B cell (primary cell): ENCODE data around the gene FEM1B. TPM values are rescaled to one million over a fixed set of nuclear protein-coding genes. Genes with fewer than 3 reads are reported as not detected.

Experiments used
- ATAC-seq: fragments of 200-7000 bp; cut with Tn5 transposase; one replicate; pipeline ENCODE4 v1.10.0; 2021; ENCODE audit warnings: low read depth, mild to moderate bottlenecking, moderate number of reproducible peaks, moderate library complexity
- CTCF ChIA-PET: fragments of 350-600 bp; sonication (Branson Sonifier 250); formaldehyde crosslinking; loops from one replicate; lab custom pipeline; 2021; ENCODE audit warnings: antibody characterized with exemption, inconsistent platforms; lab: Charles Lee
- POLR2A ChIA-PET: fragments of 350-600 bp; sonication (Branson Sonifier 250); formaldehyde crosslinking; loops from one replicate; lab custom pipeline; 2021; ENCODE audit warnings: antibody characterized with exemption; lab: Charles Lee
- DNase-seq: peaks from one replicate; pipeline ENCODE4 v3.0.0; 2013
- H2AFZ ChIP-seq: 2 replicates; pipeline ENCODE4 v1.6.1; 2012; ENCODE audit warnings: mild to moderate bottlenecking, low read depth, low read length; ENCODE audit not compliant: insufficient read depth, poor library complexity, severe bottlenecking
- H3K27ac ChIP-seq, 2 donors: 1 replicate in 1 of 2; 2 replicates in 1 of 2; pipeline ENCODE4 v1.5.1; 2012 to 2013; ENCODE audit warnings: low read length in 2 of 2, mild to moderate bottlenecking in 2 of 2, moderate library complexity in 1 of 2
- H3K27me3 ChIP-seq, 4 experiments: fragments of 200-600 bp in 1 of 4; sonication (generic) in 1 of 4; replicated peaks in 1 of 4; 1 replicate in 2 of 4; 2 replicates in 2 of 4; pipeline versions ENCODE4 v1.6.1 to v1.7.0; 2013 to 2016; ENCODE audit warnings: low read length in 3 of 4, mild to moderate bottlenecking in 2 of 4, mixed read lengths in 1 of 4, moderate library complexity in 1 of 4; ENCODE audit not compliant: insufficient read depth in 4 of 4, control insufficient read depth in 3 of 4; ENCODE audit errors: control extremely low read depth in 1 of 4
- H3K36me3 ChIP-seq, 2 experiments: replicated peaks in 1 of 2; 1 replicate in 1 of 2; 2 replicates in 1 of 2; pipeline versions ENCODE4 v1.6.1 to v1.7.1; 2013; ENCODE audit warnings: low read length in 1 of 2; ENCODE audit not compliant: insufficient read depth in 2 of 2, control insufficient read depth in 1 of 2; ENCODE audit errors: control extremely low read depth in 1 of 2, extremely low read depth in 1 of 2
- H3K4me1 ChIP-seq, 2 donors: fragments of 200-600 bp in 1 of 2; sonication (generic) in 1 of 2; 1 replicate in 1 of 2; 2 replicates in 1 of 2; pipeline versions ENCODE4 v1.5.1 to v1.6.1; 2013 to 2017; ENCODE audit warnings: low read length in 2 of 2; ENCODE audit not compliant: control insufficient read depth in 2 of 2, insufficient read depth in 2 of 2
- H3K4me2 ChIP-seq: replicated peaks from 2 replicates; pipeline ENCODE3; 2012; ENCODE audit warnings: mild to moderate bottlenecking, low read depth, low read length; ENCODE audit not compliant: poor library complexity, severe bottlenecking
- H3K4me3 ChIP-seq, 5 experiments: fragments of 200-600 bp in 1 of 5; sonication (generic) in 1 of 5; 1 replicate in 3 of 5; 2 replicates in 2 of 5; pipeline versions ENCODE4 v1.5.1 to v1.7.0; 2011 to 2016; ENCODE audit warnings: low read length in 4 of 5, mild to moderate bottlenecking in 4 of 5, low read depth in 2 of 5, control low read depth in 1 of 5, moderate library complexity in 1 of 5; ENCODE audit not compliant: insufficient read depth in 1 of 5; ENCODE audit errors: control extremely low read depth in 1 of 5, extremely low read depth in 1 of 5
- H3K79me2 ChIP-seq: fragments of 200-600 bp; sonication (generic); one replicate; pipeline ENCODE4 v1.6.0; 2016; ENCODE audit warnings: low read length; ENCODE audit not compliant: control insufficient read depth, insufficient read depth
- H3K9ac ChIP-seq: fragments of 200-600 bp; sonication (generic); 2 replicates; pipeline ENCODE4 v1.6.1; 2017; ENCODE audit warnings: mild to moderate bottlenecking, low read length, moderate library complexity
- H3K9me3 ChIP-seq, 3 donors: one replicate each; pipeline versions ENCODE4 v1.6.1 to v1.7.1; 2013; ENCODE audit warnings: low read length in 2 of 3; ENCODE audit not compliant: control insufficient read depth in 2 of 3, insufficient read depth in 1 of 3; ENCODE audit errors: control extremely low read depth in 1 of 3
- H4K20me1 ChIP-seq: 2 replicates; pipeline ENCODE4 v1.6.0; 2012; ENCODE audit warnings: mild to moderate bottlenecking, low read length; ENCODE audit not compliant: insufficient read depth, control insufficient read depth, poor library complexity, severe bottlenecking
- H3K27ac Mint-ChIP-seq: one replicate; pipeline ENCODE4 v1.8.0; 2021; ENCODE audit warnings: mixed read lengths
- H3K27me3 Mint-ChIP-seq: one replicate; pipeline ENCODE4 v1.8.0; 2021; ENCODE audit warnings: mixed read lengths
- H3K4me1 Mint-ChIP-seq: one replicate; pipeline ENCODE4 v1.8.0; 2021; ENCODE audit warnings: mixed read lengths
- H3K4me3 Mint-ChIP-seq: one replicate; pipeline ENCODE4 v1.8.0; 2021; ENCODE audit warnings: mixed read lengths
- H3K9me3 Mint-ChIP-seq: one replicate; pipeline ENCODE4 v1.8.0; 2022; ENCODE audit warnings: mixed read lengths; ENCODE audit not compliant: insufficient read depth
- EZH2 ChIP-seq: IDR thresholded peaks from 2 replicates; pipeline ENCODE4 v1.6.1; 2012; ENCODE audit warnings: borderline replicate concordance, low read depth, mild to moderate bottlenecking, moderate library complexity, low read length; ENCODE audit not compliant: insufficient read depth, poor library complexity, severe bottlenecking
- WGBS: methylation state at CpG from one replicate; pipeline ENCODE4 v1.1.5; 2013; ENCODE audit warnings: missing lambda C conversion rate; ENCODE audit not compliant: insufficient coverage; 5-methylcytosine and 5-hydroxymethylcytosine counted together
- intact Hi-C: fragments of 100-400 bp; cut with micrococcal nuclease; formaldehyde crosslinking; loops from one replicate; pipeline ENCODE4 v1.10.0; 2022
- polyA plus RNA-seq: library from polyadenylated mRNA; depleted of rRNA; stranded (reverse); fragments of >200 nt; gene quantifications from 2 replicates; pipeline ENCODE4 v1.2.3, GENCODE V29; 2012
- total RNA-seq, 2 donors: library from RNA; stranded (reverse); fragments of 120-200 nt in 1 of 2; gene quantifications; 1 replicate in 1 of 2; 2 replicates in 1 of 2; pipeline versions ENCODE4 v1.2.3 to v1.2.4, GENCODE V29; 2013 to 2022
- TF ChIP-seq, protein P1 (sequence below): fragments of 200-600 bp; IDR thresholded peaks from one replicate; pipeline ENCODE4 v1.8.0; 2022; ENCODE audit warnings: antibody characterized with exemption, mild to moderate bottlenecking

The FEM1B gene
- total and polyA plus RNA-seq, 2 donors (not counting 1 experiment from before 2014, with no cell fraction given), result 13.8 to 52.4 TPM

- WGBS, result no CpG with 5 or more reads among the region's 3 CpGs
- ChIA-PET POLR2A (no interaction called here), CTCF (interaction anchor here (0.6 to 0.7 kb wide), 2 partner anchors 11 to 40 kb away, joined by 3 to 6 read pairs; no protein-coding TSS in a partner anchor)
- Histone ChIP-seq H3K36me3 (no peaks in the 10 kb centered on the region), H3K79me2 (no peaks in the 10 kb centered on the region), H3K9ac (no peak overlapping the region), H4K20me1 (no peaks in the 10 kb centered on the region), H3K4me1 (no peaks in the 10 kb centered on the region), H3K27ac (no peak overlapping the region), H3K9me3 (peaks cover 0 to 9% (median 7%) of the 10 kb centered on the region in 3 donors), H2AFZ (no peak overlapping the region), H3K27me3 (peaks cover 0 to 4% (median 0%) of the 10 kb centered on the region in 4 experiments), H3K4me2 (no peak overlapping the region), H3K4me3 (no peak overlapping the region)
- ATAC-seq (no peak), DNase-seq (no peak)
- Mint-ChIP-seq H3K27me3 (peaks cover 8% of the 10 kb centered on the region), H3K4me1 (no peaks in the 10 kb centered on the region), H3K27ac (no peak overlapping the region), H3K4me3 (no peak overlapping the region), H3K9me3 (peaks cover 4% of the 10 kb centered on the region)
- intact Hi-C loops, result no loop called here
- TF ChIP-seq, protein P1, sequence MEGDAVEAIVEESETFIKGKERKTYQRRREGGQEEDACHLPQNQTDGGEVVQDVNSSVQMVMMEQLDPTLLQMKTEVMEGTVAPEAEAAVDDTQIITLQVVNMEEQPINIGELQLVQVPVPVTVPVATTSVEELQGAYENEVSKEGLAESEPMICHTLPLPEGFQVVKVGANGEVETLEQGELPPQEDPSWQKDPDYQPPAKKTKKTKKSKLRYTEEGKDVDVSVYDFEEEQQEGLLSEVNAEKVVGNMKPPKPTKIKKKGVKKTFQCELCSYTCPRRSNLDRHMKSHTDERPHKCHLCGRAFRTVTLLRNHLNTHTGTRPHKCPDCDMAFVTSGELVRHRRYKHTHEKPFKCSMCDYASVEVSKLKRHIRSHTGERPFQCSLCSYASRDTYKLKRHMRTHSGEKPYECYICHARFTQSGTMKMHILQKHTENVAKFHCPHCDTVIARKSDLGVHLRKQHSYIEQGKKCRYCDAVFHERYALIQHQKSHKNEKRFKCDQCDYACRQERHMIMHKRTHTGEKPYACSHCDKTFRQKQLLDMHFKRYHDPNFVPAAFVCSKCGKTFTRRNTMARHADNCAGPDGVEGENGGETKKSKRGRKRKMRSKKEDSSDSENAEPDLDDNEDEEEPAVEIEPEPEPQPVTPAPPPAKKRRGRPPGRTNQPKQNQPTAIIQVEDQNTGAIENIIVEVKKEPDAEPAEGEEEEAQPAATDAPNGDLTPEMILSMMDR, result no peak
- TF ChIP-seq EZH2, result no peak
Observed at GRCh38 chr15:68249058-68249713, 28.4 kb upstream of the FEM1B start.

DNA sequence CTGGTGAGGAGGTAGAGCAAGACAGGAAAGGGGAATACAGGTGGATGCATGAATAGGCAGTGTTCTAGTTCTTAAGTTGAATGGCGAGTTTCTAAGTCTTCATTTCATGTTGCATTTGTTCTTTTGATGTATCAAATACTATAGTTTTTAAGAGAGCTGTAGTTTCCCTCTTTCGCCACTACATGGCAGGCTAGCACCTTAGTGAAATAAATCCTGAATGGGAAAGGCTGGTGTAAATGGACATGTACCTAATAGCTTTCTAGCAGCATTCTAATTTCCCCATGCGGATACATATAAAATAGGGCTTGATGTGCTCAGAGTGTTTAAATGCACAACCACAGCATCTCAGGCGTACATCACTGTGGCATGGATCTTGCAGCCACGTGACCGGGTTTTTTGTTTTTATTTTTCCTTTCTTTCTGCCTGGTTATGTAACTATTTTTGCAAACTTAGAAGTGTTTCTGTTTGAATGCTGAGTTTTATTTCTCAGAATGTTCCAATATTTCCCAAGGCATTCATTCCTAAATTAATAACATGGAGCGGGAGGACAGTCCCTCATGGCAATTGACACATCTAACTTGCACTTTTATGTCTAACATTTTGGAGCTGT lies 24.5 kb upstream of the FEM1B start:
- DNase-seq, result peak; percentile 62
- H2AFZ ChIP-seq, result no peak overlapping the region
- no peak for TF ChIP-seq EZH2
- TF ChIP-seq, protein P1, result peak; percentile 91

More for the DNA sequence above, 24.5 kb upstream of the FEM1B start:
- Histone ChIP-seq H3K36me3 (no peaks in the 10 kb centered on the region), H3K27me3 (peaks cover 0 to 17% (median 6%) of the 10 kb centered on the region in 4 experiments), H3K4me3 (no peak overlapping the region), H3K27ac (no peak overlapping the region), H4K20me1 (no peaks in the 10 kb centered on the region), H3K9me3 (no peaks in the 10 kb centered on the region), H3K4me1 (peaks cover 10 to 12% of the 10 kb centered on the region in 2 donors), H3K79me2 (no peaks in the 10 kb centered on the region), H3K4me2 (no peak overlapping the region), H3K9ac (no peak overlapping the region)
- Mint-ChIP-seq H3K27me3 (peaks cover 17% of the 10 kb centered on the region), H3K27ac (no peak overlapping the region), H3K4me1 (peaks cover 4% of the 10 kb centered on the region), H3K4me3 (no peak overlapping the region), H3K9me3 (no peaks in the 10 kb centered on the region)
- CTCF ChIA-PET, result interaction anchor here (0.6 to 2.5 kb wide), 26 partner anchors 9 to 1638 kb away, joined by 3 to 35 read pairs (median 4); partner anchors contain the start of gene FEM1B
- intact Hi-C loops, result loop anchor here (2.0 to 10.0 kb wide), 3 partner anchors 54 to 672 kb away; no protein-coding TSS in a partner anchor
- no CpG with 5 or more reads among the region's 7 CpGs for WGBS
- ATAC-seq, result peak; percentile 65
- POLR2A ChIA-PET, result interaction anchor here (0.5 to 0.7 kb wide), 2 partner anchors 16 to 222 kb away, joined by 5 read pairs; no protein-coding TSS in a partner anchor
